Esophagus muscularis mucosa (tissue), 4 donors: ENCODE results near the gene KIF21A.

Experiments used
- EP300 ChIP-seq: sonication (generic); formaldehyde crosslinking; IDR thresholded peaks from one replicate; pipeline ENCODE4 v1.6.1; 2017; ENCODE audit warnings: antibody characterized with exemption
- POLR2A ChIP-seq: fragments of 450-650 bp; IDR thresholded peaks from one replicate; pipeline ENCODE4 v1.6.1; 2017; ENCODE audit warnings: antibody characterized with exemption, moderate library complexity, mild to moderate bottlenecking, low read depth
- POLR2AphosphoS5 ChIP-seq, 2 donors: sonication (generic); formaldehyde crosslinking; IDR thresholded peaks; one replicate each; pipeline ENCODE4 v1.6.1; 2017; ENCODE audit warnings: antibody characterized with exemption in 2 of 2
- TF ChIP-seq, protein P1 (sequence below), 3 experiments: fragments of 200-600 bp in 2 of 3; fragments of 450-650 bp in 1 of 3; sonication (generic) in 2 of 3; IDR thresholded peaks; one replicate each; pipeline ENCODE4 v1.5.1; 2017 to 2019; ENCODE audit warnings: antibody characterized with exemption in 3 of 3, mild to moderate bottlenecking in 2 of 3, moderate library complexity in 1 of 3

DNA sequence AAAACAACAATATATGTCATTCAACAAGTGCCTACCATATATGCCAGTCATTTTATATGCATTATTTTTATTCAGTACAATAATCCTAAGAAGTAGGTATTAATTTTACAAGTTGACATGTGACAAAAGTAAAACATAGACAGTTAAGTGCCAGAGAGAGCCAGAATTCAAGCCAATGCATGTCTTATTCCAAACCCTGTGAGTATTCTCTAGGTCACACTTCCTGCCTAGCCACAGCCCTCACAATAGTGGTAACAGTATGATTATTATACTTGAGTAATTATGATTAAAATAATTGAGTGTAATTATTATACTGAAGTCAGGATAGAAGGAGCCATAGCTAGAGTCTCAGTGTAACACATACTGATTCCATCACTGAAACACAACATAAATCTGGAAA is 52.2 kb downstream of the KIF21A start:
- TF ChIP-seq, protein P1, sequence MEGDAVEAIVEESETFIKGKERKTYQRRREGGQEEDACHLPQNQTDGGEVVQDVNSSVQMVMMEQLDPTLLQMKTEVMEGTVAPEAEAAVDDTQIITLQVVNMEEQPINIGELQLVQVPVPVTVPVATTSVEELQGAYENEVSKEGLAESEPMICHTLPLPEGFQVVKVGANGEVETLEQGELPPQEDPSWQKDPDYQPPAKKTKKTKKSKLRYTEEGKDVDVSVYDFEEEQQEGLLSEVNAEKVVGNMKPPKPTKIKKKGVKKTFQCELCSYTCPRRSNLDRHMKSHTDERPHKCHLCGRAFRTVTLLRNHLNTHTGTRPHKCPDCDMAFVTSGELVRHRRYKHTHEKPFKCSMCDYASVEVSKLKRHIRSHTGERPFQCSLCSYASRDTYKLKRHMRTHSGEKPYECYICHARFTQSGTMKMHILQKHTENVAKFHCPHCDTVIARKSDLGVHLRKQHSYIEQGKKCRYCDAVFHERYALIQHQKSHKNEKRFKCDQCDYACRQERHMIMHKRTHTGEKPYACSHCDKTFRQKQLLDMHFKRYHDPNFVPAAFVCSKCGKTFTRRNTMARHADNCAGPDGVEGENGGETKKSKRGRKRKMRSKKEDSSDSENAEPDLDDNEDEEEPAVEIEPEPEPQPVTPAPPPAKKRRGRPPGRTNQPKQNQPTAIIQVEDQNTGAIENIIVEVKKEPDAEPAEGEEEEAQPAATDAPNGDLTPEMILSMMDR (IDR thresholded peaks at IDR 0.05), result no peak
- TF ChIP-seq EP300, result no peak
- TF ChIP-seq POLR2A, result no peak
- TF ChIP-seq POLR2AphosphoS5 (IDR thresholded peaks at IDR 0.05), result no peak
